K562 (cell line): ENCODE measurements around the gene TGFBR1. TPM values are rescaled to one million over a fixed set of nuclear protein-coding genes. Genes with fewer than 3 reads are reported as not detected.

Experiments used
- BDP1 ChIP-seq: IDR thresholded peaks from 3 replicates; pipeline ENCODE4 v1.6.1; 2011; ENCODE audit not compliant: insufficient read length, insufficient read depth
- BHLHE40 ChIP-seq: IDR thresholded peaks from 2 replicates; pipeline ENCODE4 v1.6.1; 2011; ENCODE audit warnings: low read length, improper control_type of control experiment
- BRCA1 ChIP-seq, 2 experiments: fragments of 450-650 bp in 1 of 2; sonication (generic) in 1 of 2; formaldehyde crosslinking in 1 of 2; IDR thresholded peaks; 2 replicates each; pipeline versions ENCODE4 v1.5.0 to v1.6.1; 2017 to 2020; ENCODE audit warnings: mild to moderate bottlenecking in 1 of 2, missing genetic modification reagents in 1 of 2
- CTBP1 ChIP-seq: fragments of 450-650 bp; IDR thresholded peaks from 2 replicates; pipeline ENCODE4 v1.6.1; 2016; ENCODE audit warnings: borderline replicate concordance
- ESRRA ChIP-seq: fragments of 450-650 bp; IDR thresholded peaks from 2 replicates; pipeline ENCODE4 v1.6.1; 2014; ENCODE audit warnings: low read depth, mild to moderate bottlenecking, moderate library complexity, borderline replicate concordance
- FOS ChIP-seq: IDR thresholded peaks from 3 replicates; pipeline ENCODE4 v1.6.1; 2011; ENCODE audit not compliant: insufficient read length; ENCODE audit errors: extremely low read depth
- FOSL1 ChIP-seq: fragments of 200-800 bp; sonication (Bioruptor generic); conservative IDR thresholded peaks from 2 replicates; pipeline ENCODE4 v1.6.1; 2016; ENCODE audit warnings: missing genetic modification characterization, missing compliant biosample characterization
- FOXO4 ChIP-seq: fragments of 450-650 bp; formaldehyde crosslinking; IDR thresholded peaks from 2 replicates; pipeline ENCODE4 v1.4.0; 2020; ENCODE audit warnings: mild to moderate bottlenecking, moderate library complexity
- HEY1 ChIP-seq: fragments of 250-450 bp; sonication (Bioruptor Pico); IDR thresholded peaks from 2 replicates; pipeline ENCODE4 v1.5.0; 2020; ENCODE audit warnings: mild to moderate bottlenecking, moderate library complexity, borderline replicate concordance
- HMGXB4 ChIP-seq: sonication (generic); formaldehyde crosslinking; IDR thresholded peaks from 2 replicates; pipeline ENCODE4 v1.8.1; 2023; ENCODE audit warnings: mild to moderate bottlenecking, missing genetic modification reagents
- MECOM ChIP-seq: fragments of 250-450 bp; sonication (Bioruptor Pico); IDR thresholded peaks from 2 replicates; pipeline ENCODE4 v1.8.0; 2022; ENCODE audit warnings: inconsistent platforms
- POLR2A ChIP-seq: fragments of 450-650 bp; conservative IDR thresholded peaks from 2 replicates; pipeline ENCODE4 v1.6.1; 2016
- PRPF4 ChIP-seq: fragments of 200-400 bp; formaldehyde crosslinking; IDR thresholded peaks from one replicate; pipeline ENCODE4 v1.6.1; 2017; ENCODE audit warnings: low read length, low read depth, mild to moderate bottlenecking; ENCODE audit not compliant: insufficient read depth, poor library complexity, severe bottlenecking
- PTRF ChIP-seq: fragments of 450-650 bp; IDR thresholded peaks from 2 replicates; pipeline ENCODE4 v1.6.1; 2016; ENCODE audit warnings: mild to moderate bottlenecking, missing genetic modification characterization, missing compliant biosample characterization
- TCFL5 ChIP-seq: fragments of 250-450 bp; sonication (Bioruptor Pico); conservative IDR thresholded peaks from 2 replicates; pipeline ENCODE4 v1.6.1; 2021; ENCODE audit warnings: mild to moderate bottlenecking, moderate library complexity, matching md5 sums
- TEAD1 ChIP-seq, 2 experiments: fragments of 450-650 bp in 1 of 2; sonication (generic) in 1 of 2; formaldehyde crosslinking; IDR thresholded peaks; 2 replicates each; pipeline versions ENCODE4 v1.4.0 to v1.8.0; 2020 to 2022; ENCODE audit warnings: mild to moderate bottlenecking in 2 of 2, missing genetic modification reagents in 1 of 2
- TFAP4 ChIP-seq: sonication (generic); formaldehyde crosslinking; IDR thresholded peaks from 2 replicates; pipeline ENCODE4 v1.8.0; 2022; ENCODE audit warnings: missing genetic modification reagents, mild to moderate bottlenecking, moderate library complexity, borderline replicate concordance
- VEZF1 ChIP-seq: fragments of 200-800 bp; sonication (Bioruptor generic); IDR thresholded peaks from 2 replicates; pipeline ENCODE4 v1.6.1; 2017; ENCODE audit warnings: missing genetic modification characterization, missing compliant biosample characterization
- ZKSCAN8 ChIP-seq: fragments of 200-800 bp; sonication (Bioruptor generic); IDR thresholded peaks from 2 replicates; pipeline ENCODE4 v1.6.1; 2016; ENCODE audit warnings: missing genetic modification characterization, missing compliant biosample characterization
- ZNF778 ChIP-seq: fragments of 450-650 bp; formaldehyde crosslinking; IDR thresholded peaks from 2 replicates; pipeline ENCODE4 v1.4.0; 2020; ENCODE audit warnings: mild to moderate bottlenecking, moderate library complexity
- polyA plus RNA-seq, 8 experiments: library from polyadenylated mRNA; depleted of rRNA in 4 of 8; stranded (reverse) in 5 of 8; unstranded in 3 of 8; fragments of >200 nt; fragmentation: Nextera tagmentation in 2 of 8; fragmentation: Illumina TruSeq in 1 of 8; extraction: Ambion mirVana in 2 of 8; extraction: Trizol in 1 of 8; gene quantifications; 2 replicates each; pipeline versions ENCODE4 v1.2.1 to v1.2.3, GENCODE V29; 2011 to 2014; ENCODE audit warnings: inconsistent platforms in 1 of 8, missing spikeins in 1 of 8
- total RNA-seq, 7 experiments: library from RNA; depleted of rRNA in 6 of 7; stranded (reverse); fragments of >200 nt in 6 of 7; fragmentation: Illumina TruSeq in 2 of 7; extraction: Trizol in 2 of 7; gene quantifications; 2 replicates each; pipeline versions ENCODE4 v1.2.1 to v1.2.3, GENCODE V29; 2011 to 2021; ENCODE audit warnings: low replicate concordance in 1 of 7

Gene TGFBR1
- total and polyA plus RNA-seq, 9 of the 15 experiments (the other 6 are each of a cell fraction or from before 2014, with no cell fraction given) = 15.5 to 62.4 (median 42.7) TPM

GRCh38 chr9:99072040-99072394 is 32.9 kb upstream of the TGFBR1 start (continued):
- TF ChIP-seq ESRRA = peak; percentile 88
- TF ChIP-seq PRPF4 = no peak
- peak; percentile 36; the same call in 1 of the 2 replicates for TF ChIP-seq POLR2A
- 0 out of 2 replicates have a peak, but pooled peaks have one; percentile 17 for TF ChIP-seq VEZF1 (CRISPR knock-in tag)
- TF ChIP-seq CTBP1 = 0 out of 2 replicates have a peak, but pooled peaks have one; percentile 30
- TF ChIP-seq ZKSCAN8 (CRISPR knock-in tag) = peak; percentile 63; the same call in 1 of the 2 replicates
- TF ChIP-seq TFAP4 (CRISPR knock-in tag) = peak; percentile 30; the same call in 1 of the 2 replicates
- TF ChIP-seq MECOM (CRISPR knock-in tag) = 0 out of 2 replicates have a peak, but pooled peaks have one; percentile 6
- no peak for TF ChIP-seq BDP1
- TF ChIP-seq TCFL5 (CRISPR knock-in tag) = no peak
- no peak for TF ChIP-seq ZNF778 (CRISPR knock-in tag)
- TF ChIP-seq FOS = no peak
- 0 out of 2 replicates have a peak, but pooled peaks have one; percentile 7 for TF ChIP-seq BHLHE40
- peak; percentile 50; the same call in 1 of the 2 replicates for TF ChIP-seq PTRF (tag)
- TF ChIP-seq HEY1 (CRISPR knock-in tag) = no peak
- TF ChIP-seq BRCA1 (IDR thresholded peaks at IDR 0.05) = no peak
- no peak for TF ChIP-seq BRCA1 (CRISPR knock-in tag; IDR thresholded peaks at IDR 0.05)
- TF ChIP-seq TEAD1 (CRISPR knock-in tag; IDR thresholded peaks at IDR 0.05) = 0 out of 4 replicates have a peak, but pooled peaks of 1 of the 2 experiments have one; percentile 6
- no peak for TF ChIP-seq FOXO4 (CRISPR knock-in tag)
- 0 out of 2 replicates have a peak, but pooled peaks have one; percentile 39 for TF ChIP-seq FOSL1
- TF ChIP-seq HMGXB4 (CRISPR knock-in tag) = peak; percentile 6; the same call in 1 of the 2 replicates
